H1 (cell line): ENCODE measurements around the gene NXN. TPM values are rescaled to one million over a fixed set of nuclear protein-coding genes. Genes with fewer than 3 reads are reported as not detected.

Experiments
- CTCF ChIA-PET: fragments of 300-600 bp; sonication (Branson Sonifier 250); formaldehyde crosslinking; loops from one replicate; lab custom pipeline; 2021; ENCODE audit not compliant: partially characterized antibody; lab: Charles Lee
- POLR2A ChIA-PET: fragments of 300-600 bp; sonication (Branson Sonifier 250); formaldehyde crosslinking; loops from one replicate; lab custom pipeline; 2021; ENCODE audit warnings: inconsistent platforms; ENCODE audit not compliant: partially characterized antibody; lab: Charles Lee
- DNase-seq, 2 experiments: peaks; one replicate each; pipeline versions ENCODE4 v3.0.0 to v3.0.0-alpha.2; 2010 to 2022; ENCODE audit warnings: low spot score in 2 of 2, low read depth in 1 of 2, mixed read lengths in 1 of 2
- FAIRE-seq: peaks from 2 replicates; lab custom pipeline; 2011; peaks lifted over from hg19 to GRCh38; lab: Jason Lieb, UNC
- H2AFZ ChIP-seq: 2 replicates; pipeline ENCODE4 v1.8.1; 2012; ENCODE audit warnings: low read length, inconsistent platforms
- H2AK5ac ChIP-seq: 2 replicates; pipeline ENCODE4 v1.6.1; 2013; ENCODE audit warnings: low read depth, low read length
- H2BK120ac ChIP-seq: replicated peaks from 2 replicates; pipeline ENCODE3; 2013; ENCODE audit warnings: low read depth, low read length, inconsistent platforms
- H2BK12ac ChIP-seq: 2 replicates; pipeline ENCODE4 v1.6.1; 2013; ENCODE audit warnings: low read depth, low read length
- H2BK15ac ChIP-seq: 2 replicates; pipeline ENCODE4 v1.6.1; 2013; ENCODE audit warnings: low read length
- H2BK20ac ChIP-seq: 2 replicates; pipeline ENCODE4 v1.6.1; 2013; ENCODE audit warnings: low read length
- H2BK5ac ChIP-seq: 2 replicates; pipeline ENCODE4 v1.6.1; 2013; ENCODE audit warnings: low read depth, low read length
- H3K14ac ChIP-seq: 2 replicates; pipeline ENCODE4 v1.6.1; 2013; ENCODE audit warnings: inconsistent platforms; ENCODE audit not compliant: insufficient read length
- H3K18ac ChIP-seq: 2 replicates; pipeline ENCODE4 v1.6.1; 2013; ENCODE audit warnings: low read length; ENCODE audit errors: extremely low read depth
- H3K23ac ChIP-seq: 2 replicates; pipeline ENCODE4 v1.6.1; 2013; ENCODE audit warnings: inconsistent platforms; ENCODE audit not compliant: insufficient read length
- H3K23me2 ChIP-seq: 2 replicates; pipeline ENCODE4 v1.6.1; 2013; ENCODE audit warnings: low read depth, low read length
- H3K27ac ChIP-seq: 2 replicates; pipeline ENCODE4 v1.6.1; 2011; ENCODE audit warnings: low read depth, low read length, inconsistent platforms
- H3K27me3 ChIP-seq, 4 experiments: replicated peaks in 1 of 4; 1 replicate in 1 of 4; 2 replicates in 3 of 4; pipeline versions ENCODE4 v1.6.1 to v1.8.1; 2011 to 2013; ENCODE audit warnings: low read length in 3 of 4, mild to moderate bottlenecking in 3 of 4, inconsistent platforms in 2 of 4, mixed read lengths in 2 of 4, moderate library complexity in 1 of 4; ENCODE audit not compliant: control insufficient read depth in 3 of 4, insufficient read depth in 3 of 4; ENCODE audit errors: extremely low read depth in 1 of 4
- H3K36me3 ChIP-seq, 4 experiments: 2 replicates each; pipeline versions ENCODE4 v1.6.1 to v1.8.1; 2011 to 2013; ENCODE audit warnings: mild to moderate bottlenecking in 4 of 4, low read length in 3 of 4, moderate library complexity in 2 of 4, control low read depth in 1 of 4, inconsistent platforms in 1 of 4; ENCODE audit not compliant: insufficient read depth in 4 of 4, control insufficient read depth in 2 of 4
- H3K4ac ChIP-seq: replicated peaks from 2 replicates; pipeline ENCODE3; 2013; ENCODE audit warnings: low read length, low read depth, mixed read lengths, inconsistent platforms; ENCODE audit not compliant: insufficient read length
- H3K4me1 ChIP-seq, 4 experiments: replicated peaks in 1 of 4; 1 replicate in 1 of 4; 2 replicates in 3 of 4; pipeline versions ENCODE4 v1.6.1 to v1.8.1; 2011 to 2013; ENCODE audit warnings: low read length in 3 of 4, inconsistent platforms in 2 of 4, mixed read lengths in 1 of 4; ENCODE audit not compliant: insufficient read depth in 4 of 4, control insufficient read depth in 3 of 4
- H3K4me2 ChIP-seq, 2 experiments: 2 replicates each; pipeline versions ENCODE4 v1.6.1 to v1.8.1; 2011 to 2013; ENCODE audit warnings: low read depth in 2 of 2, low read length in 2 of 2, control low read depth in 1 of 2, inconsistent platforms in 1 of 2, mild to moderate bottlenecking in 1 of 2; ENCODE audit not compliant: insufficient read depth in 1 of 2
- H3K4me3 ChIP-seq, 4 experiments: fragments of 200-600, 300-600 bp in 1 of 4; sonication (generic), shearing (Covaris generic), sonication (Bioruptor Twin) in 1 of 4; 2 replicates each; pipeline versions ENCODE4 v1.5.1 to v1.8.1; 2011 to 2016; ENCODE audit warnings: low read length in 4 of 4, low read depth in 3 of 4, control low read depth in 2 of 4, inconsistent platforms in 2 of 4, mild to moderate bottlenecking in 2 of 4, mixed read lengths in 1 of 4, moderate library complexity in 1 of 4; ENCODE audit not compliant: insufficient read depth in 2 of 4; ENCODE audit errors: extremely low read depth in 1 of 4
- H3K56ac ChIP-seq: replicated peaks from 2 replicates; pipeline ENCODE3; 2013; ENCODE audit warnings: low read depth, mild to moderate bottlenecking, mixed read lengths, low read length, inconsistent platforms; ENCODE audit not compliant: insufficient read length
- H3K79me1 ChIP-seq: 2 replicates; pipeline ENCODE4 v1.6.1; 2013; ENCODE audit warnings: low read depth, low read length, control low read depth
- H3K79me2 ChIP-seq, 2 experiments: 2 replicates each; pipeline versions ENCODE4 v1.6.1 to v1.8.1; 2012 to 2013; ENCODE audit warnings: low read length in 2 of 2, mild to moderate bottlenecking in 2 of 2, inconsistent platforms in 1 of 2; ENCODE audit not compliant: insufficient read depth in 2 of 2, control insufficient read depth in 1 of 2
- H3K9ac ChIP-seq, 4 experiments: replicated peaks in 1 of 4; 1 replicate in 1 of 4; 2 replicates in 3 of 4; pipeline versions ENCODE4 v1.6.1 to v1.8.1; 2011 to 2013; ENCODE audit warnings: low read depth in 3 of 4, low read length in 3 of 4, control low read depth in 2 of 4, mild to moderate bottlenecking in 2 of 4, moderate library complexity in 2 of 4, inconsistent platforms in 1 of 4; ENCODE audit errors: extremely low read depth in 1 of 4
- H3K9me3 ChIP-seq, 2 experiments: 2 replicates each; pipeline versions ENCODE4 v1.6.1 to v1.8.1; 2012 to 2013; ENCODE audit warnings: mild to moderate bottlenecking in 2 of 2, moderate library complexity in 2 of 2, control low read depth in 1 of 2, inconsistent platforms in 1 of 2, low read depth in 1 of 2, low read length in 1 of 2, mixed read lengths in 1 of 2; ENCODE audit not compliant: insufficient read depth in 2 of 2
- H4K20me1 ChIP-seq, 2 experiments: replicated peaks in 1 of 2; 2 replicates each; pipeline versions ENCODE3 to v1.8.1; 2011 to 2013; ENCODE audit warnings: inconsistent platforms in 2 of 2, low read length in 2 of 2, mild to moderate bottlenecking in 1 of 2; ENCODE audit not compliant: insufficient read depth in 2 of 2, control insufficient read depth in 1 of 2
- H4K5ac ChIP-seq: 2 replicates; pipeline ENCODE4 v1.6.1; 2013; ENCODE audit warnings: low read length, low read depth, mixed read lengths, inconsistent platforms; ENCODE audit not compliant: insufficient read length
- H4K8ac ChIP-seq: 2 replicates; pipeline ENCODE4 v1.8.0; 2013; ENCODE audit warnings: mild to moderate bottlenecking, moderate library complexity, low read length, inconsistent platforms; ENCODE audit not compliant: insufficient read depth; ENCODE audit errors: extremely low read depth
- H4K91ac ChIP-seq: replicated peaks from 2 replicates; pipeline ENCODE3; 2013; ENCODE audit warnings: low read length, mixed read lengths, inconsistent platforms; ENCODE audit not compliant: insufficient read length
- ATF3 ChIP-seq: IDR thresholded peaks from 2 replicates; pipeline ENCODE4 v1.6.1; 2011; ENCODE audit warnings: low read depth, mild to moderate bottlenecking, low read length; ENCODE audit not compliant: insufficient read depth
- BACH1 ChIP-seq: IDR thresholded peaks from 2 replicates; pipeline ENCODE4 v1.6.1; 2012; ENCODE audit warnings: low read length, improper control_type of control experiment
- CTCF ChIP-seq, 3 experiments: IDR thresholded peaks; 1 replicate in 2 of 3; 2 replicates in 1 of 3; pipeline versions ENCODE4 v1.5.1 to v1.6.1; 2011; ENCODE audit warnings: low read length in 3 of 3, mild to moderate bottlenecking in 3 of 3, inconsistent platforms in 2 of 3, low read depth in 1 of 3, moderate library complexity in 1 of 3; ENCODE audit not compliant: insufficient read depth in 1 of 3; ENCODE audit errors: control extremely low read depth in 1 of 3
- EP300 ChIP-seq, 2 experiments: IDR thresholded peaks; 1 replicate in 1 of 2; 2 replicates in 1 of 2; pipeline ENCODE4 v1.6.1; 2011 to 2012; ENCODE audit warnings: low read depth in 2 of 2, low read length in 2 of 2, mild to moderate bottlenecking in 2 of 2, borderline replicate concordance in 1 of 2, inconsistent platforms in 1 of 2, moderate library complexity in 1 of 2
- HDAC2 ChIP-seq, 2 experiments: fragments of 300-600 bp in 1 of 2; sonication (generic) in 1 of 2; IDR thresholded peaks; 2 replicates each; pipeline ENCODE4 v1.6.1; 2011 to 2012; ENCODE audit warnings: low read depth in 2 of 2, low read length in 2 of 2, mild to moderate bottlenecking in 2 of 2, moderate library complexity in 2 of 2, borderline replicate concordance in 1 of 2, inconsistent platforms in 1 of 2
- WGBS, 2 experiments: shearing (Covaris generic) in 1 of 2; methylation state at CpG; one replicate each; pipeline versions ENCODE4 v1.1.6 to v1.1.7; 2013 to 2015; ENCODE audit warnings: low lambda C conversion rate in 2 of 2, mixed read lengths in 2 of 2, inconsistent platforms in 1 of 2, low coverage in 1 of 2, missing lambda C conversion rate in 1 of 2; ENCODE audit not compliant: insufficient replicate concordance in 2 of 2, insufficient coverage in 1 of 2, insufficient read length in 1 of 2; ENCODE audit errors: extremely low coverage in 1 of 2, missing lambda C conversion rate in 1 of 2; 5-methylcytosine and 5-hydroxymethylcytosine counted together
- polyA plus RNA-seq, 7 experiments: library from polyadenylated mRNA; depleted of rRNA in 3 of 7; stranded (reverse) in 5 of 7; unstranded in 2 of 7; fragments of >200 nt in 5 of 7; fragments of 200-250 nt in 2 of 7; gene quantifications; 1 replicate in 5 of 7; 2 replicates in 1 of 7; 4 replicates in 1 of 7; pipeline versions ENCODE4 v1.2.1 to v1.2.3, GENCODE V29; 2011 to 2013; ENCODE audit warnings: missing spikeins in 2 of 7, mixed read lengths in 2 of 7
- total RNA-seq: library from RNA; stranded (reverse); fragmentation: NEBNext Ultra II Directional; extraction: Animal tissue kit (Norgen Biotek cat#: 25700); gene quantifications from 2 replicates; pipeline ENCODE4 v1.2.1, GENCODE V29; 2021

The NXN gene
- total and polyA plus RNA-seq, 2 of the 8 experiments (the other 6 are each of a cell fraction or from before 2014, with no cell fraction given): 94.1 to 107 TPM

- peak in 1 of 2 experiments; percentile 99 for DNase-seq
- Histone ChIP-seq H2BK5ac (peak within 1 kb of the TSS; percentile 74), H3K36me3 (peaks cover 12 to 25% (median 18%) of the 10 kb centered on the region in 4 experiments), H2BK15ac (no peak within 1 kb of the TSS), H2BK120ac (no peak within 1 kb of the TSS), H3K23ac (no peak within 1 kb of the TSS), H4K8ac (peak within 1 kb of the TSS; percentile 100), H3K4me1 (0 out of 7 replicates have a peak, but pooled peaks cover 0 to 1% (median 0%) of the 10 kb centered on the region in 4 experiments), H3K9ac (peak within 1 kb of the TSS; percentile 93 to 97 (median 95)), H3K9me3 (no peaks in the 10 kb centered on the region), H4K20me1 (peaks cover 0 to 5% of the 10 kb centered on the region in 2 experiments), H3K18ac (peak within 1 kb of the TSS; percentile 17; the same call in 1 of the 2 replicates), H4K5ac (peak within 1 kb of the TSS; percentile 97), H2AK5ac (no peak within 1 kb of the TSS), H2BK20ac (no peak within 1 kb of the TSS), H3K4me3 (peak within 1 kb of the TSS; percentile 89 to 100 (median 97)), H3K4me2 (peak within 1 kb of the TSS; percentile 78 to 92), H2AFZ (peak within 1 kb of the TSS; percentile 81), H3K27me3 (no peaks in the 10 kb centered on the region), H3K14ac (no peak within 1 kb of the TSS), H3K56ac (no peak within 1 kb of the TSS), H3K4ac (no peak within 1 kb of the TSS), H4K91ac (no peak within 1 kb of the TSS), H3K23me2 (0 out of 2 replicates have a peak, but pooled peaks cover 2% of the 10 kb centered on the region), H3K79me1 (peaks cover 2% of the 10 kb centered on the region), H3K27ac (peak within 1 kb of the TSS; percentile 87), H3K79me2 (peaks cover 7 to 58% of the 10 kb centered on the region in 2 experiments), H2BK12ac (no peak within 1 kb of the TSS; the same call in 1 of the 2 replicates)
- ChIA-PET CTCF (interaction anchor here (0.7 to 2.6 kb wide), 11 partner anchors 9 to 218 kb away, joined by 3 to 13 read pairs (median 4); partner anchors contain the start of genes NXN and TIMM22), POLR2A (interaction anchor here (0.6 to 2.9 kb wide), 17 partner anchors 10 to 224 kb away, joined by 3 to 22 read pairs (median 3); partner anchors contain the start of genes GEMIN4, NXN and TIMM22)
- no peak for FAIRE-seq
- 1% methylated on average over 69 of the region's 87 CpGs; no CpG with 5 or more reads in 1 of the 2 experiments for WGBS, 2 experiments
- TF ChIP-seq BACH1: peak; percentile 75
- peak in 1 of 3 experiments; percentile 18; a peak in 1 of 4 replicates for TF ChIP-seq CTCF (IDR thresholded peaks at IDR 0.05; ENCODE audit: control extremely low read depth in 1 of 3, insufficient read depth in 1 of 3, low read depth in 1 of 3, low read length in 3 of 3)
- peak in 1 of 2 experiments; percentile 99; a peak in 2 of 4 replicates for TF ChIP-seq HDAC2 (IDR thresholded peaks at IDR 0.05; ENCODE audit: borderline replicate concordance in 1 of 2, low read depth in 2 of 2, low read length in 2 of 2)
- no peak for TF ChIP-seq EP300 (IDR thresholded peaks at IDR 0.05; ENCODE audit: borderline replicate concordance in 1 of 2, low read depth in 2 of 2, low read length in 2 of 2)
- TF ChIP-seq ATF3: peak; percentile 97
Measured at GRCh38 chr17:781805-782731, 197.5 kb downstream of the NXN start, which contains the start of the genes GLOD4 and MRM3. Gene GLOD4 (minus strand): TSS chr17:782280. CDS start chr17:782255, 25 bp downstream. Gene MRM3 (plus strand): TSS chr17:782353. CDS start chr17:782379, 26 bp downstream.
